Epithelial cell of prostate (primary cell): ENCODE measurements around the gene NCOA4.
"Not testable (repeated sequence)": the region's sequence is repeated elsewhere in the genome, so short reads cannot be mapped to it uniquely, and the experiment has no call there.

Source experiments
- DNase-seq: peaks from one replicate; pipeline ENCODE4 v3.0.0-alpha.2; 2011; ENCODE audit warnings: low read depth, low spot score
- H3K27ac ChIP-seq: fragments of 450-650 bp; 2 replicates; pipeline ENCODE4 v1.5.1; 2017; ENCODE audit warnings: mild to moderate bottlenecking

Gene NCOA4

DNA sequence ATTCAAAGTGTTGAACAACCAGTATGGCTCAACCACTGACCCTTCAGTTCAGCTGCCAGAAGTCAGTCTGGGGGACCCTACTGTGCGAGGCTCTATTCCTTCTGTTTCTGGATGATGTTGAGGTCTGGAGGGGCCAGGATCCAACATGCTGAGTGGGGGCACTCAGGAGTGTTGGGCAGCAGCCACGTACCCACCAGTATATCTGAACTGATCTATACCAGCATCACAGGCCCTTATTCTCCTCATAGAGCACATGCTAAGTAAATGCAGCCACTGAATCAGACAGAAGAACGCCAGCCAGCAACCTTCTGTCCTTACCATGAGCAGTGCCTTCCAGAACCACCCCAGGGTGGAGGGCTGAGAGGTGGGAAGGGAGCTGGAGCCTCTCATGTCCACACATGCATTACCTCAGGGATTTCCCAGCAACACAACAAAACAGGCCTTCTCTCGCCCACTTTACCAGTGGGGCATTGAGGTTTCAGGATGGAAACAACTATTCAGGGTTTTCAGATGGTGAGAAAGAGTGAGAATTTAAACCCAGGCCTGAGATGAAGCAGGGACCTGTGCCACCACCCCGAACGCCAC lies 22.5 kb upstream of the NCOA4 start:
- H3K27ac ChIP-seq, result no peak overlapping the region
- no peak for DNase-seq

DNA sequence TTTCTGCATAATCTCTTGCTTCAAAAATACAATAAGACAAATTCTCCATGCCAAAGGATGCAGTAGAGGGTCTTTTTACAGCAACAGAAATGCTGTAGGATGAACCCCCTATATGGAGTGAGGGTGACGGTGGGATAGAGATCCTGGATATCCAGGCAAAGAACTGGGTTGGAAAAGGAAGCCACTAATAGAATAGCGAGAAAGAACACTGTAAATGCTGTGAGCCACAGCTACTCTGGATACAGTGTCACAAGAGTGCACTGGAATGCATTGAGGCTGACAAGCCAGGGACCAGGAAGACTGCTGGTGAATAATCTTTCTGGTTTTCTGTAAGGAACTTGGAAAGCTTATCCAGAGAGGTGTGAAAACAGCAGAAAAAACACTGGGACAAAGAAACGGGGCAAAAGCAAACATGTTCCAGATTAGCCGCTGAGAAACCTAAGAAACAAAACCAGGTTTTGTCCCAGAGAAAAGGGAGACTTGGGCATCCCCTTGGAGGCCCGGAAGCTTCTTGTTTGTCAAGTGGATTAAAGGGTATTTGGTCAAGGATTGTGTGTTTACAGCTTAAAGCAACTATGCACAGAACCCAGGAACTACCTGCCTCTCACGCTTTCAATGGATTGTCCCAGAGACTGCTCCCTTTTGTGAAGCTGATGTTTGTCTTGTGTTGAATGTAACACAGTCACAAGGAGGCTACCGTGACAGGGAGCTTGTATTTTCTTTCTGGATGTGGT lies 21.8 kb upstream of the NCOA4 start:
- no peak overlapping the region for H3K27ac ChIP-seq
- DNase-seq, result no peak

DNA sequence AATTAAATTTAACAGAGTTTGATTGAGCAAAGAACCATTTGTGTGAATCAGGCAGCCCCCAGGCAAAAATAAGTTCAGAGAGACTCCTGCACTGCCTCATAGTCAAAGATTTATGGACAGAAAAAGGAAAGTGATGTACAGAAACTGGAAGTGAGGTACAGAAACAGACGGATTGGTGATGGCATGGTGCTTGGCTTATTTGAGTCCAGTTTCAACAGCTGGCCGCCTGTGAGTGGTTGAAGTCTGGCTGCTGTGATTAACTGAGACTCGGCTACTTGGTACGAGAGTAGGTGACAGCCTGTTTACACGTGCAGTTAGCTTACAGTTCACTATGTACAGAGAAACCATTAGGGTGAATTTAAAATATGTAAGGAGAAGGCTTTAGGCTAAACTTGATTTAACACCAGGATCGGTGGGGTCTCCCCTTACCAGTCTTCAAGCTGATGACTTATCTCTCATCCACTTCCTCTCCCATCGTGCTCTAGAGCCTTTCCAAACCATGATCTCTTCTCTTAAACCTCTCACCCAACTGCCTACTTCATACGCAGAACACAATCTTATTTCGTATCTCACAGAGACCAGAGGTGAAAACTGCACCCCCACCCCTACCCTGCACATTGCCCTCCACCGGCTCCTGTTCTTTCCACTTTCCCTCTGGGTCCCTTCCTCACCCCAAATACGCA lies 20.7 kb upstream of the NCOA4 start:
- DNase-seq, result no peak
- H3K27ac ChIP-seq, result no peak overlapping the region

DNA sequence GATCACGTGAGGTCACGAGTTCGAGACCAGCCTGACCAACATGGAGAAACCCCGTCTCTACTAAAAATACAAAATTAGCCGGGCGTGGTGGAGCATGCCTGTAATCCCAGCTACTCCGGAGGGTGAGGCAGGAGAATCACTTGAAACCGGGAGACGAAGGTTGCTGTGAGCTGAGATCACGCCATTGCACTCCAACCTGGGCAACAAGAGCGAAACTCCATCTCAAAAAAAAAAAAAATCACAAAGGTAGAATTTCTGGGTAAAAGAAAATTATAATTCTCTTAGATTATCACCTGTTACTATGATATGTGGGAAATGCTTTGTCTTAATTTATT lies 19.0 kb upstream of the NCOA4 start:
- not testable (repeated sequence) for H3K27ac ChIP-seq, DNase-seq

DNA sequence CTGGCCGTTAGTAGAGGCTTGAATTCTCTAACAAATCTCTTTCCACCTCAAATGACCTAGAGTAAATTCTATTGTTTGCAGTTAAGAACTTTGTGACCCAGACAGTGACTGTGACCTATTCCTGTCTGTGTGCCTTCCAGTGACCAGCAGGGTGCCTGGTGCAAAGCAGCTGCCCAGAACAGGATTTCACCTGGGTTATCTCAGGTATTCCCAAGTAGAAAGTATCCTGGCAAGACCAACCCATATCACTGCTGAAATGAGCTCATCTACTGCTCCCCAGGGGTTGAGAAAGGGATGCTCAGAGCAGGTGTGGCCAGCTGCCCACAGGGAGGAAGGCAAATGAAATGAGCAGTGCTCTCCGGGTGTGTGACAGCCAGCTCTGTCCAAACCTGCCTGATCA lies 17.7 kb upstream of the NCOA4 start:
- no peak overlapping the region for H3K27ac ChIP-seq
- peak; percentile 20 for DNase-seq

DNA sequence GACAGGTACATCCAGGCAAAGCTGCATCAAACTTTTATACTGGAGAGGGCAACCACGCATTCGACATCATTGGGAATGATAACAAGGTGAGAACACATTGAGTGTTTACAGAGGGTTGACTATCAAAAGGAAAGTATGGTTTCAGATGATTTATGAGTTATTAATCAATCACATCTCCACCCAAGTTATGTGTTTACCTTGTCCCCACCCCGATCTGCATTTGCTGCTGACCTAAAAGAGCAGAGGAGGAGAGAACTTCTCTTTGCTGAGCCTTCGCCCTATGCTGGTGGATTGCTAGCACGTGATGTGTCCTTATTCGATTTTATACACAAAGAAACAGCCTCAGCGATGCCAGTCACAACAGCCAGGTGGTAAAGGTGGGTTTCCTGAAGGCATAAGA lies 15.8 kb upstream of the NCOA4 start, which contains the start of gene MSMB:
TSS of gene MSMB (minus strand) at position 9 of the 400 bp plus-strand sequence. CDS start 32 bp downstream, outside the sequence.
- no peak within 1 kb of the TSS for H3K27ac ChIP-seq
- DNase-seq, result no peak

DNA sequence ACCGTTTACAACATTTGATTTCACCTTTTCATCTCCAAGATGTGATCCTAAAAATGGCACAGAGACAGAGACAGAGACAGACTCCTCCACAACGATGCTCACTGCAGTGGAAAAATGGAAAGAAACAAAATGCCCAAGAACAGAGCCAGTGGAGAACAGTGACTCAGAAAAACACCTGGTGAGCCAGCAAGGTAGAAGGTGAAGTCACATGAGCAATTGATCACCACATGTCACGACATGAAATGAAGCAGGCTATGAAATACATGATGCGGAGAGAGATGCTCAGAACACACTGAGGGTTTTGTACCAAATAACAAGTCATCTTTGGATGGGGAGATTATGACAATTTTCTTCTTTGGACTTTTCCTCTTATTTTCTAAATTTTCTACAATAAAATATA lies 12.1 kb upstream of the NCOA4 start:
- no peak overlapping the region for H3K27ac ChIP-seq
- DNase-seq, result peak; percentile 40

DNA sequence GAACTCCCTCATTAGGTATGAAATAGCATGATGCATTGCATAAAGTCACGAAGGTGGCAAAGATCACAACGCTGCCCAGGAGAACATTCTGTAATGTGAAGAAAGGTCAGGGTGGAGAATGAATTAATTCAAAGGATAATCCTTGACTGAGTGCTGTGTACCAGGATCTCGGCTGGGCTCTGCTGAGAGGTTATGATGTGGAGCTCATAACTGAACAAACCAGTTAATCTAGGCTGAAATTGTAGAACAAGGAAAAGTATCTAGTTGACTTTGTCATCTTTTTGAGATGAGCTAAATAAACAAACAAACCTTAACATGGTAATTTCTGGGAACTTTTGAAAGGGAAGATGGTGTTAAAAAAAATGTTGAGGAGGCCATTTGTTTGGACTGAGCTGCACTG lies 9.6 kb upstream of the NCOA4 start:
- H3K27ac ChIP-seq, result peak overlapping the region; percentile 13
- peak; percentile 16 for DNase-seq

DNA sequence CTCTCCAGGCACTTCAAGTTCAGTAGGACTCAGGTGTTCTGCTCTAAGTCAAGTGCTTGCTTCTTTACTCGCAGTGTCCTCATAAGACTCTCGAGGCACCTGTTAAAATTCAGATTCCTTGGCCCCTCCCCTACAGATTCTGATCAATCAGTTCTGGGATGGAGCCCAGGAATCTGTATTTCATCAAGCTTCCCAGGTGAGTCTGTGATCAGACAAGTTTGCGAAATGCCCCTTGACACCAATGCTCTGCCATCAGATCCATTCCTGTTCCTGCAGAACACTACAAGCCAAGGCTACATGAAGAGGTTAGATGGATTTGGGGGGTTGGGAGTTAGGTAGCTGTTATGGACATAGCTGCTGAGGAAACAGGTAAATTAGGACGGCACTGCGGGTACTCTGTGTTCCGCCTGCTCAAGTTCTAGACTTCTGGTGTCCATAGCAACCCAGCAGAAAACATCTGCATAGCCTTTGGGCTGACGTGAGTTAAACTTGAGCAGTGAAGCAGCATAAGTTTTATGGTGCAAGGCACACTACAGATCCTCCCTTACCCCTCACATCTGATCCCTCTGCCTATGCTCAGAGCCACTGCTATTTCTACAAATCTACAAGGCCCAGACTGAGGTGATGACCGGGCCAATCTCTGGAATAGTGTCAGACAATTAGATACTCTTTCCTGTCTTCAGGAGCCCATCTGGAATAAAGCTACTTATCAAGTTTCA lies 6.8 kb upstream of the NCOA4 start:
- H3K27ac ChIP-seq, result no peak overlapping the region
- no peak for DNase-seq

DNA sequence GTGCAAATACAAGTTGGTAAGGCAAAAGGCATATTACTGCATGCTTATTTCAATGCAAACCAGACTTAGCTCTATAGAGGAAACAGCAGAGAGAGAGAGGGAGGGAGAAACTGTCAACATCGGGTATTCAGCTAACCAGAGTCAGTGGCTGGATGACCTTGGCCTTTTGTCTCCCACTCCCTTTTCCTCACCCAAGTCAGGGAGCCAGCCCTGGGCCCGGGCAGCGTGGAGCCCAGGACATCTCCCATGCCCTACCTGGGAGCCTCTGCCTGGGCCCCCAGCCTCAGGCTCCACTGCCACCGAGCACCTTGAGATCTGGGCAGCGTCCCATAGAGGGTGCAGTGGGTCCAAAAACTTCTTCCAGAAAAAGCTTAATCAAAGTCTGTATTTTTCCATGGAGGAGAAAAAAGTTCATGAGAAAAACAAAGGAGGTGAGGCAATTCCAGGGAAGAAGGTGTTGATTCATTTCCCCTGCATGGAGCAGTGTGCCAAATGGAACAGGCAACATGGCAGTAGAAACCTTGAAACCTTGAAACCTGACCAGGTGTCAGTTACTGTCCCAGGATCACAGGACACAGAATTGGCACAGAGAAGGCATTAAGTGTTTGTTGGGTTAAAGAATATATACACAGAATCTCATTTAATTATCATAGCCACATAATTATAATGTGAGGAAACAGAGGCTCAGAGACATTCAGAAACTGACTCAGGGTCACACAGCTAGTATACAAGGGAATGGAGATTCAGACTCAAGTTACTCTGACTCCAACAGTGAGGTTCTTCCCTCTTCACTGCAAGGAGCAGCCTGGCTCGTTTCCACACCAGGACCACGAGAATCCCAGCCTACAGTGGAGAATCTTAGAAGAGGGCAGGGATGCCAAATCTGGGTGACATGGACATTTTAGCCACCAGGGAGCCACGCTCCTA lies 5.8 kb upstream of the NCOA4 start:
- peak overlapping the region; percentile 22 for H3K27ac ChIP-seq
- no peak for DNase-seq

DNA sequence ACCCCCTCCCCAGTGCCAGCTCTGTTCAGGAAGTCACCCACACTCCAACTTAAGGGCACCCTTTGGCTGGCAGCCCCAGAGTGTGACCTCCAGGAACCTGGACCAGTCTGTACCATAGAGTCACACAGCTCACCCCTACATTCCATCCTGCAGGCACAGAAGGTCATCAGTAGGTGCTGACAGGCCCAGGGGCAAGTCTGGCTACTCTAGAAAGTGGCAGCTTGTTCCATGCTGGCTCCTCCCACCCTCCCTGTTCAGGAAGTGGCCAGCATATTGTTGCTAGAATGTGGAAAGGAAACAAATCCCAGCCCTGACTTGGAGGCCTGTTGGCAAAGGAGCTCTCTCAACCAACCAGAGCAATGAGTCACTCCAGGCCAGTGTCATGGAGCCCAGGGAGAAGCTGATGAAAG lies 3.2 kb upstream of the NCOA4 start:
- peak overlapping the region; percentile 67 for H3K27ac ChIP-seq
- DNase-seq, result peak; percentile 46

DNA sequence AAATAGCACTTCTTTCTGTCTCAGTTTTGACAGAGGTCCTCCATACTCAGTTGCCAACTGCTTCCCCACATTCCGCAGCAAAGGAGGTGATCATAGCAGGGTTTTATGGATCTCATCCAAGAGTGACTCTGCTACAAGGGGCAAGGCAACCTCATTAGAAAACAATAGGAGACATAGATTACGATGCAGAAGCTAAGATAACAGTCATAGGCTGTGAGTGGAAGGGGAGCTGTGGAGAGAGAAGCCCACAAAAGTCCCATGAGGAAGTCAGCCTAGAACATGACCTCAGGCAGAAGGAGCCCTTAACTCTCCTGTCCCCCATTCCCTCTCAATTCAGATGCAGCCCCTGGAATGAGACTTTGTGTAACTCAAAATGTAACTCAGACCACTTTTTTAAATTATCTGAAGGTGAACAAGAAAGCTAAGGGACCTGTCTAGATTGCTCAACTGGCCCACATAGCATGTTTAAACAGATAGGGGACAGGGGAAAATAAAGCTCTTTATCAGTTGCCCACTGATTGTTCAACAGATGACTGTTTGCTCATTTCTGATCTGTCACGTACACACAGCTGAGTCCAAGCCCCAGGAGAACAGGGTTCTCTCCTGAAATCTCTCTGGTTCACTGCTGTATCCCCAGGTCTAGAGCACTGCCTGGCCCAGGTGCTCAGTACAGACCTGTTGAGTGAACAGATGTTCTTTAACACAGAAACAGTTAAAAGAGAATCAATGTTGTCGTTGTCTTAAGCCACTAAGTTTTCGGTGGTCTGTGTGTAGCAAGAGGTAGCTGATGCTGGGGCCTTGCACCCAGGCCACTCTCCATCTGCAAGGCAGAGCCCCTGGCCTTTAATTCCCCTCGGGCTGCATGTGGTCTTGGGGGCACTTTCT lies 1.5 kb upstream of the NCOA4 start:
- no peak overlapping the region for H3K27ac ChIP-seq
- no peak for DNase-seq

DNA sequence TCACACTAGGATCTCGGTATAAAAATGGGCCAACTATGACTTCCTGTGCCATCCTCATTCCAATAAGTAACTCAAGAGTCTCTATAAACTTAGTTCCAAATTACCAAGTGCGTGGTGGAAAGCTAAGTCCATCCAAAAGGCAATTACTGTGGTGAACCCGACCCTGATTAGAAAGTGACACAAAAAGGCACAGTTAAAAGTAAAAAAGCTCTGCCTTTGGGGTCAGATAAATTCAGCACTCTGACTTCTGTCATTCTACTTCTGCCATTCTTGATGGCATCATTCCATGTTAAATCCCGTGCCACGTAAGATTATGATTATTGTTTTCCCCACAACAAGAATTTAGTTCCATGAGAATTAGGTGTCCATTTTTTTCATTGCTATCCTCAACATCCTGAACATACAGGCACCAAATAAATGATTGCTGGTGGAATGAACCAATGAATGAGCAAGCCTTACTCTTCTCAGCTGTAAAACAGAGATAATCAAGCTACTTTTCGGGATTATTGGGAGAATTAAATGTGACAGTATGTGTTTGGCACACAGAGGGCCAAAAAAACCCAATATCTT lies 877 bp downstream of the NCOA4 start:
- DNase-seq, result no peak
- H3K27ac ChIP-seq, result peak overlapping the region; percentile 87

DNA sequence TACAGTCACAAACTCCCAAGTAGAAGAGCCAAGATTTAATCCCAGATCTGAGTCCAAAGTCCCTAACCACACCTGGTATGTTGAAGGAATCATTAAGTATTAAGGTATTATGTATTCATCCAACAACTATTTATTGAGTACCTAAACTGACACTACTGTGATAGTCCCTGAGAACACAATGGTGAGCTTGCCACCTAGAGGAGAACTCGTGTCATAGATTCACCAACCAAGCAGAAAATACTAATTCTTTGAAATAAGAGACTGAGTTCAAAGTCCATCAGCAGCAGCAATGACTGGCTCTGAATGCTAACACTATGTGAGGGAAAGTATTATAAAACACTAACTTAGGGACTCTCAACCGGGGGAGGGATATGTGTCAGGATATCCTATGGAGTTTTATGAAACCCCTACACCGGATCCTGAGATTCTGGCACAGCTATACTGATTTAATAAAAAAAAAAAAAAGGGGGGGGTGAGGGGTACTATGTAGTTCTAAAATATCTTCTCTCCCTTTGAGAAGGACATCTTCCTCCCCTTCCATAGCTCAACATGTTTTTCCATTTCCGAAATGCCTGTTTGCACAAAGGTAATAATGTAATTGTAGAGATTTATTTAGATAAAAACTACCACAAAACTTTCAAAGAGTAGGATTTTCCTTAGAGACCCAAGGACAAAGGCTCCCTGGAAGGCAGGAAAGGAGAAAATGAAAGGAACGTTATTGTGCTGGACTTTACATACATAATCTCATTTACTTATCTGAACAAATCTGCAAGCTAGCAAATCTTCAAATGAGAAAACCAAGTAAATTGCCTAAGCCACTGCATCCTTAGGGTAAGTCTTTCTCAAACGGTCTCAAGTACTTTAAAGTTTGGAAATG lies 1.6 kb downstream of the NCOA4 start:
- H3K27ac ChIP-seq, result peak overlapping the region; percentile 87
- peak; percentile 37 for DNase-seq

DNA sequence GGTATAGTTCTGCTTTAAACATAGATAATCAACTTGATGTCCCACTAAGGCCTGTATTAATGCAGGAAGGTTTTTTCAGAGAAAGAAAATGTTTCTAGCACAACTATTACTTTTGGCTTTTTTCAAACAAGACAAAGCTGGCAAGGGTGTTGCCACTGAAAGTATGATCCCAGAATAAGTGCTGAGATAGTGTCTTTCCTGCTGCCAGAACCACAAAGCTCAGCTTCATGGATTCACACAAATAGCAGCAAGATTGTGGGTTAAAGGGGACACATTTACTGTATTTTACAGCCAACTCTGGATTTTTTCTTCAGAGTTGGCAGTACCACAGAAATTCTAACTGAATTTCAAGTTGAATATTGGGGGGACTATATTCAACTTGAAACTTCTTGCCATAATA lies 4.3 kb downstream of the NCOA4 start:
- H3K27ac ChIP-seq, result no peak overlapping the region

DNA sequence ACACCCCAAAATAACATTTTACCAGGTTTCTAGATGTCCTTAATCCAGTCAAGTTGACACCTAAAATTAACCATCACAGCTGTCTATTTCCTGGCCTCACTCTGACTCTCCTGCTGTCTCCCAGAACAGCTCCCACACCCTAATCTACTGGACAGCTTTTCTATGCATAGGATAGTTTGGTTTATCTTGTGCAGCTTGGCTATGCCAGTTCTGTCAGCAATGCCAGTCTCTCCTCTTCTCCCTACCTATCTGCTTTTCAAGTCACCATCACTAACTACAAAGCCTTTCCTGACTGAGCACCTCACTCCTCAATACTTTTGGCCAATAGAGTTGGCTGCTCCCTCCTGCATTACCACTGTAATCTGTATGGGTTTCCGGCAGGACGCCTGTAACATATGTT lies 5.0 kb downstream of the NCOA4 start:
- peak overlapping the region; percentile 2 for H3K27ac ChIP-seq
- DNase-seq, result no peak

More for the DNA sequence above, 4.3 kb downstream of the NCOA4 start:
- no peak for DNase-seq

DNA sequence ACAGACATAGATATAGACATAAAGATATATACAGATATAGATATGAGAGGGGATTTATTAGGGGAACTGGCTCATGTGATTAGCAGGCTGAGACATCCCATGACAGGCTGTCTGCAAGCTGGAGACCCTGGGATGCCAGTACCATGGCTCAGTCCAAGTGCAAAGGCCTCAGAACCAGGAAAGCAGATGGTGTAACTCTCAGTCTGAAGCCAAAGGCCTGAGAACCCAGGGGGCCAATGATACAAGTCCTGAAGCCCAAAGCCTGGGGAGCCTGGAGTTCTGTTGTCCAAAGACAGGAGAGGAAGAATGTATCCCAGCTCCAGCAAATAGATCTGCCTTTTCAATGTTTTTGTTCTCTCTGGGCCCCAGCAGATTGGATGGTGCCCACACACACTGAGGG lies 5.5 kb downstream of the NCOA4 start:
- DNase-seq, result no peak
- H3K27ac ChIP-seq, result peak overlapping the region; percentile 2
